NCI-H446 (cell line): ENCODE measurements around the gene SFXN5.
"Not testable (repeated sequence)": the region's sequence is repeated elsewhere in the genome, so short reads cannot be mapped to it uniquely, and the experiment has no call there.

ENCODE experiments used
- DNase-seq, 2 experiments: peaks; one replicate each; lab custom pipeline; 2025; lab: John Stamatoyannopoulos, UW

The SFXN5 gene

GRCh38 chr2:72921088-72921851, 150.2 kb downstream of the SFXN5 start:
- no peak for DNase-seq

- DNase-seq: no peak
These were observed 151.0 kb downstream of the SFXN5 start for GRCh38 chr2:72920318-72921087.

GRCh38 chr2:72919414-72920317, 151.8 kb downstream of the SFXN5 start:
- DNase-seq: no peak

GRCh38 chr2:72917877-72918553, 153.5 kb downstream of the SFXN5 start:
- no peak for DNase-seq

- peak; percentile 43 to 77 for DNase-seq
These were observed 154.2 kb downstream of the SFXN5 start, which contains the start of gene EMX1 for GRCh38 chr2:72917138-72917876. Gene EMX1 (plus strand): TSS chr2:72917519. CDS start chr2:72917853, 334 bp downstream.

GRCh38 chr2:72916743-72917137, 154.8 kb downstream of the SFXN5 start:
- no peak for DNase-seq

- DNase-seq: peak in 1 of 2 experiments; percentile 72
These were observed 155.4 kb downstream of the SFXN5 start for GRCh38 chr2:72915907-72916742.

- no peak for DNase-seq
These were observed 156.1 kb downstream of the SFXN5 start for GRCh38 chr2:72915320-72915906.

GRCh38 chr2:72914589-72915319, 156.8 kb downstream of the SFXN5 start:
- no peak for DNase-seq

- no peak for DNase-seq
These were observed 157.3 kb downstream of the SFXN5 start for GRCh38 chr2:72914206-72914559.

GRCh38 chr2:72913486-72914205, 157.9 kb downstream of the SFXN5 start:
- DNase-seq: no peak

- DNase-seq: no peak
These were observed 160.3 kb downstream of the SFXN5 start for GRCh38 chr2:72911256-72911655.

GRCh38 chr2:72908741-72909140, 162.8 kb downstream of the SFXN5 start:
- DNase-seq: no peak

- DNase-seq: not testable (repeated sequence)
These were observed 164.1 kb downstream of the SFXN5 start for GRCh38 chr2:72907369-72907768.

- no peak for DNase-seq
These were observed 170.1 kb downstream of the SFXN5 start for GRCh38 chr2:72901426-72901825.

GRCh38 chr2:72900191-72900825, 171.2 kb downstream of the SFXN5 start:
- DNase-seq: no peak

GRCh38 chr2:72898585-72898906, 173.0 kb downstream of the SFXN5 start:
- DNase-seq: no peak
